HG02970 (cell line): ENCODE measurements around the gene NDUFAF2.
"Not testable (repeated sequence)": the region's sequence is repeated elsewhere in the genome, so short reads cannot be mapped to it uniquely, and the experiment has no call there.

Experiments used
- ATAC-seq: cut with Tn5 transposase; IDR thresholded peaks from one replicate; pipeline ENCODE4 v1.9.1; 2021; ENCODE audit warnings: mild to moderate bottlenecking, moderate library complexity, moderate number of reproducible peaks; ENCODE audit not compliant: unreplicated experiment, low FRiP score

NDUFAF2 gene

DNA sequence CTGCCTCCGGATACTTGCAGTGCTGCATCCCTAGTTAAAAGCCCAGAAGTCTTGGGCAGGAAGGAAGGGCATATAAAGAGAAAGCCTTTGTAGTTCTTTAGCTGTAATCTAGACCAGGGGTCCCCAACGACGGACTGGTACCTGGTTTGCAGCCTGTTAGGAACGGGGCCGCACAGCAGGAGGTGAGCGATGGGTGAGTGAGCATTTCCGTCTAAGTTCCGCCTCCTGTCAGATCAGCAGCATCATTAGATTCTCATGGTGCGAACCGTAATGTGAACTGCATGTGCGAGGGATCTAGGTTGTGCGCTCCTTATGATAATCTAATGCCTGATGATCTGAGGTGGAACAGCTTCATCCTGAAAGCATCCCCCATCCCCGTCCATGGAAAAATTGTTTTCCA is 218.9 kb downstream of the NDUFAF2 start:
- ATAC-seq, result no peak

DNA sequence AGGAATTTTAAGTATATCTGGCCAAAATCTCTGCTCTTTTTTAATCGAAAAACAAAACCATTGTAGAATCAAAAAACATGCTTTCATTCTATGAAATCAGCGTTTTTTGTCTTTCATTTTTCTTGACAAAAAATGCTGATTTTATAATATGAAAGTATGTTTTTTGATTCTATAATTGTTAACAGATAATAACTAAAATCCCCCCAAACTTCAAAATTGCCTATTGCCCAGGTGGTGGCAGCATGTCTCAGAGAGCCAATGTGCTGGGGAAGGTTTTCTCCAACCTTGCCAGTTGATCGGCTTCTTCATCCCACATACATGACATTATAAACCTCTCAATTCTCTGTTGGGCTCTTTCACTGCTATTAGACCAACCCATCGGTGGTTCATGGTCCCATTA is 222.4 kb downstream of the NDUFAF2 start:
- ATAC-seq, result no peak

- no peak for ATAC-seq
These were observed 223.9 kb downstream of the NDUFAF2 start for GRCh38 chr5:61168951-61169350.

GRCh38 chr5:61171479-61171878 is 226.5 kb downstream of the NDUFAF2 start:
- no peak for ATAC-seq

- ATAC-seq, result no peak
These were observed 231.6 kb downstream of the NDUFAF2 start for GRCh38 chr5:61176631-61177030.

DNA sequence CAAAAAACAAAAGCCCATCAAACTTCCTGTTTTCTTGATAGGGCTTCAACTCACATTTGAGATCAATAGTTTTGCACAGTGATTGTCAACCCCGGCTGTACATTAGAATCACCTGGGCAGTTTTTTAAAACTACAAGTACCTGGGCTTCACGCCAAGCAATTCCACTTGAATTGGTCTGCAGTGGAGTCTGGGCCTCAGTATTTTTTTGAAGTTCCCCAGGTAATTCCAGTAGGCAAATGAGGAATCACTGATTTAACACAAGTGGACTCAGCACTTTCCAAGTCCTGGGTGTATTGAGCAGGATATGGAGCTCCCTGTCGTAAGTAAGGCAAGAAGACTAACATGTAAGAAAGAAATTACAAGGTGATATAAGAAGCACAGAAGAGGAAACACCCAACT is 232.1 kb downstream of the NDUFAF2 start:
- ATAC-seq, result no peak

DNA sequence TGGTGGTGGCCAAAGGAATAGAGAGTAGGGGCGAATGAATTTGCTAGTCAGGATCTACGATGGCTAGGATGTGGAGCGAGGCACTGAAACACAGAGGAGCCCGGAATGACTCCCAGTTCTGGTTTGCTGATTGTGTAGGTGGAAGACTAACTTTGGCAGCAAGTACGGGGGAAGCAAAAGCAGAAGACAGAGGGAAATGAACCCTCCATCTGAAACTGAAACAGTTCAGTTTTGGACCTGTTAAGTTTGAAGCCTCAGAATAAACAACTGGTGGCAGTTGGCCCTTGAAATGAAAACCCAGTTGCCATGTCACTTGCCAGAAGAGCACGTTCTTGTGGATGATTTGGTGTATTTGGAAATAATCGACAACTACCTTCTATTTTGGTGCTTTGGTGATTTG is 232.7 kb downstream of the NDUFAF2 start:
- no peak for ATAC-seq

DNA sequence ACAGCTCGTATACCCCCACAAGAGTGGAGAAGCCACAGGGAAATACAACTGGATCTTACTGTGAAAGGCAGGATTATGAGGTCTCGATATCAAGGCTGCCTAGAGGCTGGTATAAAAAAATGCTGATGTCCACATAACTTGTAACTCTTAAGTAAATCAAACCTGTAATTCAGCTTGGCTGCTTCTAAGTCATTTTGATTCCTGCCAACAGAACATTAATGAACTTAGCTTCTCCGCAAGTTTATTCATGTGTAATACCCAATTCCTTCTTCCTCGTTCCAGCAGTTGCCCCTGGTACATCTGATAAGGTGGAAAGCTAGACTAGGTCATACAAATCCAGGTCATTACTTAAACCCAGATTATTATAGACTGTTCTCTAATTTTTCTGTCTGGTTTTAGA is 233.7 kb downstream of the NDUFAF2 start:
- ATAC-seq, result no peak

- no peak for ATAC-seq
These were observed 235.9 kb downstream of the NDUFAF2 start for GRCh38 chr5:61180886-61181285.

DNA sequence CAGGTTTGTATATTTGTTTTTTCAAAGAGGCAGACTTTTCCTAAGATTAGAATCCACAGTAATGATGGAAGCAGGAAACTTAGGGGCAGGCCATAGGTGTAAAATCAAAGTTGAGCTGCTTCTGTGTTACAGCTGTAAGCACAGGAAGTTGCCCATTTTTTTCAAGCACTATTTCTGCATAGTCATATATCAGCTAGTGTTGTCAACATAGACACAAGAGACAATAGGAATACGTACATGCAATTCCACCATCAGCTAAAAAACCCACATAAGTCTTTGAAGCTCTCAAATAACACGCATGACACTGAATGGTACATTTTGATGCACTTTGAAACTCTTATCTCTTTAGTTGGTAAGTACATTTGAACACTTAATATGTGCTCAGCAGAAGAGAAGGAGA is 237.4 kb downstream of the NDUFAF2 start:
- no peak for ATAC-seq

DNA sequence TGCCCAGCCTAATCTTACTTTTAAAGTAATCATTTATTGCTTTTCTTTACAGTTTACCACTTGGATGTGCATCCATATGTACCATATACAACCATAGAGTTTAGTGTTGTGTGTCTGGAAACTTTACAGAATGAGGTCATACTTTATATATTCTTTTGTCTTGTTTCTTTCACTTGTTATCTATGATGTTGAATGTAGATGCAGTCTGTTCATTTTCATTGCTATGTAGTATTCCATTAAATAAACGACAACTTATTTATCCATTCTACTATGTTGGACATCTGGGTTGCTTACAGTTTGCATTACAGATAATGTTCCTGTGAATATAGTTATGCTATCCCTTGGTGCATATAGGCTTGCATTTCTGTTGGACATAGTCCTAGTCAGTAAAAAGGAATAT is 238.5 kb downstream of the NDUFAF2 start:
- no peak for ATAC-seq

DNA sequence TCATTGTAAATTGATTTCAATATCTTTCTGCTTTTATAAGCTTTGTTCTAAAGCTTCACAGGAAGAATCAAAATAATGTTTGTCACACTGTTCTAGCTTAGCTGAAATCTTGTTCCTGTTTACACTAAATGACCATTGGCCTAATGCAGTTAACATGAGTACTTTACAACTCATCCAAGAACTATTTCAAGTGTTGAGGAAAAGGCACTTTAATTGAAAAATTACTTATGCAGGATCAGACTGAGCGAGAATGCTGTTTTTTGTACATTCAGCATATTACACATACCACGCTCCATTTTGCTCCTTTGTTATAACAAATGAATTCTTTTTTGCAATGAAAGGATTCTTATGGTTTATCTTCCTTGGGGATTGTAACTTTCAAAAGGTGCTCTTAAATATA is 239.7 kb downstream of the NDUFAF2 start:
- no peak for ATAC-seq

DNA sequence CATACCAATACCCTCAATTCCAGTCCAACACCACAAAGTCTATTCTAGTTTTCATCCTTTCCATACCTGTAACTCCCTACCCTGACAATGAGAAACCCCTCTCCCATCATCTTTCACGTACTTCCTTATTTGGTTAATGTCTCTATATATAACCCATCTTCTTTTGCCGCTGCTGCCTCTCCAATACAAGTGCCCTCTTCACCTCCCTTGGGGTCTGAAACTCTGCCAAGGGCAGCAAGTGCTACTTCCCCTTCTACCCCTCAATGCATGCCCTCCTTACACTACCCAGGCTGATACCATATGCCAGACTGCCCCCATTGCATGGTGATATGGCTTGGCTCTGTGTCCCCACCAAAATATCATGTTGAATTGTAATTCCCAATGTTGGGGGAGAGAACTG is 241.6 kb downstream of the NDUFAF2 start:
- no peak for ATAC-seq

GRCh38 chr5:61187352-61187751 is 242.3 kb downstream of the NDUFAF2 start:
- ATAC-seq, result not testable (repeated sequence)

DNA sequence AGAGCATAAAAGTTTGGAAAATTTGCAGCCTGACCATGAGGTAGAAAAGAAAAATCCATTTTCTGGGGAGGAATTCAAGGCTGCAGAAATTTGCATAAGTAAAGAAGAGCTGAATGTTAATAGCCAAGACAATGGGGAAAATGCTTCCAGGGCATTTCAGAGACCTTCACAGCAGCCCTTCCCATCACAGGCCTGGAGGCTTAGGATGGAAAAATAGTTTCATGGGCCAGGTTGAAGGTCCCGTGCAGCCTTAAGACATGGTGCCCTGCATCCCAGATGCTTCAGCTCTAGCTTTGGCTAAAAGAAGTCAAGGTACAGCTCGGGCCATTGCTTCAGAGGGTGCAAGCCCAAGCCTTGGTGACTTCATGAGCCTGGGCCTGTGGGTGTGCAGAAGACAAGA is 242.8 kb downstream of the NDUFAF2 start:
- not testable (repeated sequence) for ATAC-seq

- no peak for ATAC-seq
These were observed 253.6 kb downstream of the NDUFAF2 start for GRCh38 chr5:61198606-61199005.

GRCh38 chr5:61200582-61201155 is 255.7 kb downstream of the NDUFAF2 start:
- ATAC-seq, result no peak

- ATAC-seq, result no peak
These were observed 257.2 kb downstream of the NDUFAF2 start for GRCh38 chr5:61202213-61202612.
